Spinal cord (tissue), 10 donors: ENCODE results near the gene MNT. TPM values are rescaled to one million over a fixed set of nuclear protein-coding genes. Genes with fewer than 3 reads are reported as not detected.
A peak's percentile ranks its signal among the peaks of the same experiment; 100 is the strongest.
"Not testable (repeated sequence)": the region's sequence is repeated elsewhere in the genome, so short reads cannot be mapped to it uniquely, and the experiment has no call there.

ENCODE experiments used
- DNase-seq, 6 donors: peaks; one replicate each; pipeline versions ENCODE4 v3.0.0 to v3.0.0-alpha.2; 2013 to 2015; ENCODE audit warnings: low spot score in 6 of 6, low read depth in 4 of 6
- H3K27ac ChIP-seq: one replicate; pipeline ENCODE4 v1.5.1; 2013; ENCODE audit warnings: low read depth, low read length, control low read depth
- H3K27me3 ChIP-seq: one replicate; pipeline ENCODE4 v1.6.1; 2013; ENCODE audit warnings: low read length; ENCODE audit not compliant: control insufficient read depth, insufficient read depth
- H3K36me3 ChIP-seq: one replicate; pipeline ENCODE4 v1.6.1; 2013; ENCODE audit warnings: low read length; ENCODE audit not compliant: control insufficient read depth, insufficient read depth
- H3K4me1 ChIP-seq: one replicate; pipeline ENCODE4 v1.6.1; 2013; ENCODE audit warnings: low read length; ENCODE audit not compliant: control insufficient read depth, insufficient read depth
- H3K4me3 ChIP-seq: one replicate; pipeline ENCODE4 v1.5.1; 2013; ENCODE audit warnings: low read depth, low read length, control low read depth
- H3K9me3 ChIP-seq: one replicate; pipeline ENCODE4 v1.6.1; 2013; ENCODE audit warnings: low read length; ENCODE audit not compliant: control insufficient read depth, insufficient read depth
- WGBS: methylation state at CpG from one replicate; pipeline ENCODE4 v1.1.5; 2013; ENCODE audit warnings: missing lambda C conversion rate; ENCODE audit not compliant: insufficient coverage; 5-methylcytosine and 5-hydroxymethylcytosine counted together
- long read RNA-seq, 4 donors: transcript quantifications; one replicate each; lab custom pipeline, GENCODE V29; 2026
- polyA plus RNA-seq, 2 donors: library from polyadenylated mRNA; unstranded; fragments of 120-200 nt; gene quantifications; one replicate each; pipeline ENCODE4 v1.2.1, GENCODE V29; 2013; ENCODE audit not compliant: insufficient read length in 2 of 2
- total RNA-seq, 2 donors: library from RNA; depleted of rRNA in 1 of 2; stranded (reverse); fragments of 120-200 nt in 1 of 2; fragments of >200 nt in 1 of 2; gene quantifications; one replicate each; pipeline versions ENCODE4 v1.2.3 to v1.2.4, GENCODE V29; 2013 to 2014
- donor health status: healthy.

MNT gene, protein sequence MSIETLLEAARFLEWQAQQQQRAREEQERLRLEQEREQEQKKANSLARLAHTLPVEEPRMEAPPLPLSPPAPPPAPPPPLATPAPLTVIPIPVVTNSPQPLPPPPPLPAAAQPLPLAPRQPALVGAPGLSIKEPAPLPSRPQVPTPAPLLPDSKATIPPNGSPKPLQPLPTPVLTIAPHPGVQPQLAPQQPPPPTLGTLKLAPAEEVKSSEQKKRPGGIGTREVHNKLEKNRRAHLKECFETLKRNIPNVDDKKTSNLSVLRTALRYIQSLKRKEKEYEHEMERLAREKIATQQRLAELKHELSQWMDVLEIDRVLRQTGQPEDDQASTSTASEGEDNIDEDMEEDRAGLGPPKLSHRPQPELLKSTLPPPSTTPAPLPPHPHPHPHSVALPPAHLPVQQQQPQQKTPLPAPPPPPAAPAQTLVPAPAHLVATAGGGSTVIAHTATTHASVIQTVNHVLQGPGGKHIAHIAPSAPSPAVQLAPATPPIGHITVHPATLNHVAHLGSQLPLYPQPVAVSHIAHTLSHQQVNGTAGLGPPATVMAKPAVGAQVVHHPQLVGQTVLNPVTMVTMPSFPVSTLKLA
- total RNA-seq: 10 to 100 TPM in 1 of 2 donors, 1 to 10 TPM in 1; 6.2 to 12.2 TPM
- 10 to 100 TPM; 27.8 to 34.0 TPM for polyA plus RNA-seq
- long read RNA-seq, donor 1, full-length matches to known transcripts: 13 of 13 reads
- long read RNA-seq, donor 1, partial matches to known transcripts: 0 of 13 reads
- long read RNA-seq, donor 1, other reads (novel, unspliced or antisense): 0 of 13 reads
- long read RNA-seq, donor 2, full-length matches to known transcripts: 7 of 12 reads
- long read RNA-seq, donor 2, partial matches to known transcripts: 5 of 12 reads
- long read RNA-seq, donor 2, other reads (novel, unspliced or antisense): 0 of 12 reads
- long read RNA-seq, donor 3, full-length matches to known transcripts: 7 of 13 reads
- long read RNA-seq, donor 3, partial matches to known transcripts: 6 of 13 reads
- long read RNA-seq, donor 3, other reads (novel, unspliced or antisense): 0 of 13 reads
- long read RNA-seq, donor 4, partial matches to known transcripts: 0 of 3 reads
- long read RNA-seq, donor 4, other reads (novel, unspliced or antisense): 0 of 3 reads

DNA sequence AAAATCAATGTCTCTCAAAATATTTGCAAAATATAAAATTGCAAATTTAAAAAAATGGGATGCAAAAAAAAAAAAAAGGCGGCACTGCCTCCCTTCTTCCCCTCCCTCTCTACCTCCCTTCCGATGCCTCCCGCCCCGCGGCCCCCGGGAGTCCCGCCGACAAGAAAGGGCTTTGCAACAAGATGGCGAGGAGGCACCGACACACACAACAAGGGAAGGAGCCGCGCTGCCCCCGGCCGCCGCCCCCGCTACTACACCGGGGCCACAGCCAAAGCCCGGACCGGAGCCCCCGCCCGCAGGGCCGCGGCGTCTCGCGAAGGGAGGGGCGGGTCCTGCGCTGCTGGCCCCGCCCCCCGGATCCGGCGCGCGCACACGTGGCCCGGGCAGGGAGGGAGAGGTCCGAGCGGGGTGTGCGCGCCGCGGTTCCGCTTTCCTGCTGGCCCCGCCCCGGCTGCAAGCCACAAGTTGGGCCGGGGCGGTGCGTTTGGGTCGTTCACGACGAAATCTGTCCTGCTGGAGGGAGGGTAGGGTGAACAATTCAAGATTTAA lies at the start of gene MNT:
MNT (minus strand) TSS at position 184 of the 549 bp plus-strand sequence. CDS start 348 bp downstream, outside the sequence.
- Histone ChIP-seq H3K4me1 (peaks cover 48% of the 10 kb centered on the region), H3K27me3 (no peaks in the 10 kb centered on the region), H3K27ac (peak within 1 kb of the TSS; percentile 99), H3K4me3 (peak within 1 kb of the TSS; percentile 95), H3K36me3 (peaks cover 13% of the 10 kb centered on the region), H3K9me3 (no peaks in the 10 kb centered on the region)
- peak in 5 of 6 donors; percentile 82 to 98 (median 92) for DNase-seq
- WGBS: 0% methylated on average over 43 of the region's 51 CpGs

DNA sequence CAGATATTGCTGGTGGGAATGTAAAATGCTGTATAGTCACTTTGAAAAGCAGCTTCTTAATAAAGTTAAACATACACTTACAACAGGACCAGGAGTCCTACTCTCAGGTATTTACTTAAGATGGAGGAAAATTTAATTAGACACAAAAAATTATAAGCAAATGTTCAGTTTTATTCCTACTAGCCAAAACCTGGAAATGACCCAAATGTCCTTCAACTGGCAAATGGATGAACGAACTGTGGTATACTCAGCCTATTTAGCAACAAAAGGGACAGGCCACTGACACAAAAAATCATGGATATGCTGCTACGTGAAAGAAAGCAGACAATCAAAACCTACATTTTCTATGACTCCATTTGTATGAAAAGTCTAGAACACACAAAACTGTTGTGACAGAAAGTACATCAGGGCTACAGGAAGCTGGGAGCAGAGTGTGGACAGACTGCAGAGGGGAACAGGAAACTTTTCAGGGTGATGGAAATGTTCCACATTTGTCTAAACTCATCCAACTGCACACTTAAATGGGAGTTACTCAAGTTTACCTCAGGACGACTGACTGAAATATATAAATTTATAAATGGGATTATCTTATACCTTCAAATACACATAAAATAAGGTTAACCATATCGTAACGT lies 49.3 kb upstream of the MNT start:
- Histone ChIP-seq H3K4me1 (no peaks in the 10 kb centered on the region), H3K9me3 (no peaks in the 10 kb centered on the region), H3K27me3 (no peaks in the 10 kb centered on the region), H3K36me3 (peaks cover 7% of the 10 kb centered on the region), H3K27ac (no peak overlapping the region), H3K4me3 (no peak overlapping the region)
- DNase-seq: peak in 1 of 6 donors; percentile 18
- WGBS: no CpG with 5 or more reads among the region's 5 CpGs

DNA sequence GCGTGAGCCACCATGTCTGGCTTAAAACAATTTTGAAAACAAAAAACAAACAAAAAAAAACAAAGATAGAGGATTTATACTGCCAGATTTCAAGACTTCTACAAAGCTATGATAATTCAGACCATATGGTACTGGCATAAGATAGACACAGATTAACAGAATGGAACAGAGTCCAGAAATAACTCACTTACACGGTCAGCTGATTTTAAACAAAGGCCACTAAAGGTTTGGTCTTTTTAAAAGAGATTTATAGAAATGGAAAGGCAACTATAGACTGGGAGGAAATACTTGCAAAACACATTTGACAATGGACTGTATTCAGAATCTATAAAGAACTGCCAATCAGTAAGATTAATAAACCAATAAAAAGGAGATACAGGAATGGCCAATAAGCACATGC lies 48.6 kb upstream of the MNT start:
- peaks cover 6% of the 10 kb centered on the region for H3K36me3 ChIP-seq
- no peak overlapping the region for H3K27ac ChIP-seq
- no peaks in the 10 kb centered on the region for H3K4me1 ChIP-seq
- H3K9me3 ChIP-seq: no peaks in the 10 kb centered on the region
- WGBS: 100% methylated on average over 1 of the region's 2 CpGs
- no peaks in the 10 kb centered on the region for H3K27me3 ChIP-seq
- DNase-seq: peak in 1 of 6 donors; percentile 31
- H3K4me3 ChIP-seq: no peak overlapping the region

DNA sequence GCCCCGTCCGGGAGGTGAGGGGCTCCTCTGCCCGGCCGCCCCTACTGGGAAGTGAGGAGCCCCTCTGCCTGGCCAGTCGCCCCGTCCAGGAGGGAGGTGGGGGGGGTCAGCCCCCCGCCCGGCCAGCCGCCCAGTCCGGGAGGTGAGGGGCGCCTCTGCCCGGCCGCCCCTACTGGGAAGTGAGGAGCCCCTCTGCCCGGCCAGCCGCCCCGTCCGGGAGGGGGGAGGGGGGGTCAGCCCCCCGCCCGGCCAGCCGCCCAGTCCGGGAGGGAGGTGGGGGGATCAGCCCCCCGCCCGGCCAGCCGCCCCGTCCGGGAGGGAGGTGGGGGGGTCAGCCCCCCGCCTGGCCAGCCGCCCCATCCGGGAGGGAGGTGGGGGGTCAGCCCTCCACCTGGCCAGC lies 46.6 kb upstream of the MNT start:
- no CpG with 5 or more reads among the region's 29 CpGs for whole genome bisulfite sequencing
- H3K36me3 ChIP-seq, H3K27ac ChIP-seq, H3K4me3 ChIP-seq, H3K27me3 ChIP-seq, DNase-seq, H3K9me3 ChIP-seq, H3K4me1 ChIP-seq: not testable (repeated sequence)

DNA sequence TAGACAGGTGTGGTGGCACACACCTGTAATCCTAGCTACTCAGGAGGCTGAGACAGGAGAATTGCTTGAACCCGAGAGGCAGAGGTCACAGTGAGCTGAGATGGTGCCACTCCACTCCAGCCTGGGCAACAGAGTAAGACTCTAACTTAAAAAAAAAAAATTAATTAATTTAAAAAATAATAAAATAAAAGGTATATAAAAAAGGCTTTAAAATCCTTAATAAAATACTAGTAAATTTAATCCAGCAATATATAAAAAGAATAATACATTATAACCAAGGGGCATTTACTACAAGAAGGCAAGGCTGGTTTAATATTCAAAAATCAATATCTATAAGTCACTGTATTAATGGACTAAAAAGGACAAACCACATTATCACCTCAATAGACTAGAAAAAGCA lies 44.8 kb upstream of the MNT start:
- WGBS: no CpG with 5 or more reads among the region's 1 CpG
- Histone ChIP-seq H3K4me1 (peaks cover 4% of the 10 kb centered on the region), H3K27ac (no peak overlapping the region), H3K36me3 (peaks cover 6% of the 10 kb centered on the region), H3K4me3 (no peak overlapping the region), H3K27me3 (no peaks in the 10 kb centered on the region), H3K9me3 (no peaks in the 10 kb centered on the region)
- DNase-seq: no peak

DNA sequence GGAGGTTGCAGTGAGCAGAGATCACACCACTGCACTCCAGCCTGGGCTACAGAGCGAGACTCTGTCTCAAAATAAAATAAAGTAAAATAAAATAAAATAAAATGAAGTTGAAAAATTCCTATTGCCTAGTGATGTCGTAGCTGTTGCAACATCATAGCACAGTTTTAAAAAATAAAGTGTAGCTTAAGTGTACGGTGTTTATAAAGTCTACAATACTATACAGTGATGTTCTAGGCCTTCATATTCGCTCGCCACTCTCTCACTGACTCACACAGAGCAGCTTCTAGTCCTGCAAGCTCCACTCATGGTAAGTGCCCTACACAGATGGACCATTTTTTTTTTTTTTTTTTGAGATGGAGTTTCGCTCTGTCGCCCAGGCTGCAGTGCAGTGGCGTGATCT lies 43.5 kb upstream of the MNT start:
- no CpG with 5 or more reads among the region's 8 CpGs for WGBS

DNA sequence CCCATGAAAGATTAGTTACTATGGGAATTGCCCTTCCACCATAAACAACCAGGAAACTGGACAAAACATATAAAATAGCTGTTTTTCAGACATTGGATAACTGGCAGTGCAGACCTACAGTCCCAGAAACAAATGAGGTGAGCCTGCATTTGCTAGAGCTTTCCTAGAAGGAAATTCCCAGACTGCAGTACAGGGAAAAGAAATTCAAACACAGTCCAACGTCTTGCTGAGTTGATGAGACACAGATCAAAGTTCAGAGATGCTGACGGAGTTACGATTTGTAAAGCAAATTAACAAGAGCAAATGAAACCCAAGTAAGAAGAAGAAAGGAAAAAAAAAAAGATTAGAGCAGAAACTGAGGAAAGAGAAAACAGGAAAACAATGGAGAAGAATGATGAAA lies 41.3 kb upstream of the MNT start:
- no peak for DNase-seq
- Histone ChIP-seq H3K27ac (peak overlapping the region; percentile 25), H3K4me1 (peaks cover 4% of the 10 kb centered on the region), H3K27me3 (no peaks in the 10 kb centered on the region), H3K36me3 (peaks cover 28% of the 10 kb centered on the region), H3K9me3 (no peaks in the 10 kb centered on the region), H3K4me3 (no peak overlapping the region)
- WGBS: 53% methylated on average over 2 of the region's 3 CpGs

More for the DNA sequence above, 43.5 kb upstream of the MNT start:
- Histone ChIP-seq H3K4me1 (peaks cover 4% of the 10 kb centered on the region), H3K4me3 (no peak overlapping the region), H3K27me3 (no peaks in the 10 kb centered on the region), H3K36me3 (peaks cover 12% of the 10 kb centered on the region), H3K9me3 (no peaks in the 10 kb centered on the region), H3K27ac (no peak overlapping the region)
- DNase-seq: no peak

DNA sequence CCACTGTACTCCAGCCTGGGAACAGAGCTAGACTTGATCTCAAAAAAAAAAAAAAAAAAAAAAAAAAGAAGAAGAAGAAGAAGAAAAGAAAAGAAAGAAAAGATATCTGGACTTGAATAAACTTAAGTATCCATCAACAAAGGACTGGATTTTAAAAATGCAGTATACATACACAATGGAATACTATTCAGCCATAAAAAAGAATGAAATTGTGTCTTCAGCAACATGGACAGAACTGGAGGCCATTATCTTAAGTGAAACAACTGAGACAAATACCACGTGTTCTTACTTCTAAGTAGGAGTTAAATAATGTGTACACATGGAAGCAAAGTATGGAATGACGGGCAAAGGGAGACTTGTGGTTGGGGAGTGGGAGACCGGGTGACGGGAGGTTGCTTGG lies 40.1 kb upstream of the MNT start:
- Histone ChIP-seq H3K9me3 (no peaks in the 10 kb centered on the region), H3K27me3 (no peaks in the 10 kb centered on the region), H3K27ac (no peak overlapping the region), H3K4me1 (peaks cover 15% of the 10 kb centered on the region), H3K36me3 (peaks cover 25% of the 10 kb centered on the region), H3K4me3 (no peak overlapping the region)
- DNase-seq: no peak
- 94% methylated on average over 2 of the region's 4 CpGs for WGBS

DNA sequence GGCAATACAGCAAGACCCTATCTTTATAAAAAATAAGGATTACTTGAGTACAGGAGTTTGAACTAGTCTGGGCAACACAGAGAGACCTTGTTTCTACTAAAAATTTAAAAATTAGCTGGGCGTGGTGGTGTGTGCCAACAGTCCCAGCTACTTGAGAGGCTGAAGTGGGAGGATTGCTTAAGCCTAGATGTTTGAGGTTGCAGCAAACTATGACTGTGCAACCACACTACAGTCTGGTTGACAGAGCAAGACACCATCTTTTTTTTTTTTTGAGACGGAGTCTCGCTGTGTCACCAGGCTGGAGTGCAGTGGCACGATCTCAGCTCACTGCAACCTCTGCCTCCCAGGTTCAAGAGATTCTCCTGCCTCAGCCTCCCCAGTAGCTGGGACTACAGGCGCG lies 39.1 kb upstream of the MNT start:
- Histone ChIP-seq H3K36me3 (peaks cover 25% of the 10 kb centered on the region), H3K4me1 (peaks cover 22% of the 10 kb centered on the region)
- not testable (repeated sequence) for H3K27ac ChIP-seq, DNase-seq, H3K4me3 ChIP-seq, H3K27me3 ChIP-seq, H3K9me3 ChIP-seq
- WGBS: 100% methylated on average over 2 of the region's 6 CpGs
